Measurements from ENCODE around the gene ERO1A. TPM values are rescaled to one million over a fixed set of nuclear protein-coding genes. Genes with fewer than 3 reads are reported as not detected.
A peak's percentile ranks its signal among the peaks of the same experiment; 100 is the strongest.

The ERO1A gene
- total and polyA plus RNA-seq, 2 donors (not counting 1 experiment from before 2014, with no cell fraction given) = 12.2 to 29.7 TPM

DNA sequence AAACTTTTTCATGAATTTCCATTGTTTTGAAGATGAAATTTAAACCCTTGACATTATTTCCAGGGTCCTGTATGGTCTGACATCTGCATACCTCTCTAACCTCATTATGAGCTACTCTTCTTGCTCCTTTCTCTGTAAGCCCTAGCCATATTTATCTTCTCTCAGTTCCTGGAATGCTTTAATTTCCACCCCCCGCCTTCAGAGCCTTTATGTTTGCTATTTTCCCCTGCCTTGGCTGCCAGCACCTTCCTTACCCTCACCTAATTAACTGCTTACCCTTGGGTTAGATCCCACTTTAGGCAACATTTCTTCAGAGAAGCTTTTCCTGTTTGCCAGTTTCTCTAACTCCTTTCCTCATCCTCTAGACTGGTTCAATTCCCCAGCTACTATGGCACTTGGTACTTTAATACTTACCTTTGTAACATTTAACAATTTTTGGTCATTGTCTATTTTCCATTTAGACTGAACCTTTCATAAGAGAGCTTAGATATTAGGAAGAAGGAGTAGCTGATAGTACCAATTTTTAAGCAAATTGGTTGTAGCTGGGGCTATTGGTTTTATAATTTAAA is 40.6 kb upstream of the ERO1A start:
- TF ChIP-seq EZH2 (IDR thresholded peaks at IDR 0.05; ENCODE audit: borderline replicate concordance, insufficient read depth, low read depth, low read length, poor library complexity, severe bottlenecking) = no peak
- TF ChIP-seq, protein P1, sequence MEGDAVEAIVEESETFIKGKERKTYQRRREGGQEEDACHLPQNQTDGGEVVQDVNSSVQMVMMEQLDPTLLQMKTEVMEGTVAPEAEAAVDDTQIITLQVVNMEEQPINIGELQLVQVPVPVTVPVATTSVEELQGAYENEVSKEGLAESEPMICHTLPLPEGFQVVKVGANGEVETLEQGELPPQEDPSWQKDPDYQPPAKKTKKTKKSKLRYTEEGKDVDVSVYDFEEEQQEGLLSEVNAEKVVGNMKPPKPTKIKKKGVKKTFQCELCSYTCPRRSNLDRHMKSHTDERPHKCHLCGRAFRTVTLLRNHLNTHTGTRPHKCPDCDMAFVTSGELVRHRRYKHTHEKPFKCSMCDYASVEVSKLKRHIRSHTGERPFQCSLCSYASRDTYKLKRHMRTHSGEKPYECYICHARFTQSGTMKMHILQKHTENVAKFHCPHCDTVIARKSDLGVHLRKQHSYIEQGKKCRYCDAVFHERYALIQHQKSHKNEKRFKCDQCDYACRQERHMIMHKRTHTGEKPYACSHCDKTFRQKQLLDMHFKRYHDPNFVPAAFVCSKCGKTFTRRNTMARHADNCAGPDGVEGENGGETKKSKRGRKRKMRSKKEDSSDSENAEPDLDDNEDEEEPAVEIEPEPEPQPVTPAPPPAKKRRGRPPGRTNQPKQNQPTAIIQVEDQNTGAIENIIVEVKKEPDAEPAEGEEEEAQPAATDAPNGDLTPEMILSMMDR (IDR thresholded peaks at IDR 0.05) = no peak
- no peak overlapping the region for H3K27ac Mint-ChIP-seq
- POLR2A ChIA-PET = no interaction called here
- H3K4me3 Mint-ChIP-seq = no peak overlapping the region
- Histone ChIP-seq H2AFZ (ENCODE audit: insufficient read depth, low read depth, low read length, poor library complexity, severe bottlenecking) (no peak overlapping the region), H3K79me2 (ENCODE audit: control insufficient read depth, insufficient read depth, low read length) (peaks cover 97% of the 10 kb centered on the region), H3K27ac (ENCODE audit: low read length in 2 of 2) (peak overlapping the region in 1 of 2 donors; percentile 18), H3K9ac (ENCODE audit: low read length) (no peak overlapping the region), H3K4me2 (replicated peaks; ENCODE audit: low read depth, low read length, poor library complexity, severe bottlenecking) (no peak overlapping the region), H3K4me3 (ENCODE audit: control extremely low read depth in 1 of 5, extremely low read depth in 1 of 5, insufficient read depth in 1 of 5, low read depth in 2 of 5, low read length in 4 of 5) (no peak overlapping the region), H3K36me3 (replicated peaks in 1 of 2; ENCODE audit: control extremely low read depth in 1 of 2, control insufficient read depth in 1 of 2, extremely low read depth in 1 of 2, insufficient read depth in 2 of 2, low read length in 1 of 2) (peaks cover 6 to 19% of the 10 kb centered on the region in 2 experiments), H3K4me1 (ENCODE audit: control insufficient read depth in 2 of 2, insufficient read depth in 2 of 2, low read length in 2 of 2) (peaks cover 9 to 14% of the 10 kb centered on the region in 2 donors), H3K27me3 (replicated peaks in 1 of 4; ENCODE audit: control extremely low read depth in 1 of 4, control insufficient read depth in 3 of 4, insufficient read depth in 4 of 4, low read length in 3 of 4) (no peaks in the 10 kb centered on the region), H3K9me3 (ENCODE audit: control extremely low read depth in 1 of 3, control insufficient read depth in 2 of 3, insufficient read depth in 1 of 3, low read length in 2 of 3) (no peaks in the 10 kb centered on the region), H4K20me1 (ENCODE audit: control insufficient read depth, insufficient read depth, low read length, poor library complexity, severe bottlenecking) (peaks cover 6% of the 10 kb centered on the region)
- CTCF ChIA-PET = no interaction called here
- ATAC-seq (ENCODE audit: low read depth) = no peak
- intact Hi-C loops (cut with micrococcal nuclease) = no loop called here
- peaks cover 48% of the 10 kb centered on the region for H3K4me1 Mint-ChIP-seq
- H3K27me3 Mint-ChIP-seq = no peaks in the 10 kb centered on the region
- WGBS (ENCODE audit: insufficient coverage) = 78% methylated on average over 1 of the region's 1 CpG
- no peaks in the 10 kb centered on the region for H3K9me3 Mint-ChIP-seq (ENCODE audit: insufficient read depth)
- DNase-seq = no peak

DNA sequence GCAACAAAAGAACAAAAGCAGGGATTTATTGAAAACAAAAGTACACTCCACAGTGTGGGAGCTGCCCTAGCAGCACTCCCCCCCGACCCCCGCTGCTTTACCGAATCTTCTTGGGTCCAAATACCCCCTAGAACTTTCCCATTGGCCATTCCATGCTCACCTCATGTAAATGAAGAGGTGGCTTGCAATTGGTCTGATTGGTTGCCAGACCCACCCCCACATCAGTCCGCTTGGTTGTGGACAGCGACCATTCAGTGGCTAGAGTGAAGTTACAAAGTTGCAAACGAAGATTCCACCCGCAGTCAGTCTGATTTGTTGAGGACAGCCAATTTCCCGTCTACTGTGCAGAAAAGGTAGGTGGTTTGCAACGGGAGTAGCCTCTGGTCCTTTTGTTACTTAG is 38.5 kb upstream of the ERO1A start:
- no peak overlapping the region for H3K9ac ChIP-seq (ENCODE audit: low read length)
- ChIA-PET CTCF (interaction anchor here (1.3 kb wide), 1 partner anchor 11 kb away, joined by 4 read pairs; no protein-coding TSS in a partner anchor), POLR2A (no interaction called here)
- ATAC-seq (ENCODE audit: low read depth) (no peak), DNase-seq (no peak)
- peaks cover 54% of the 10 kb centered on the region for H3K4me1 Mint-ChIP-seq
- peaks cover 14 to 15% of the 10 kb centered on the region in 2 donors for H3K4me1 ChIP-seq (ENCODE audit: control insufficient read depth in 2 of 2, insufficient read depth in 2 of 2, low read length in 2 of 2)
- H3K79me2 ChIP-seq (ENCODE audit: control insufficient read depth, insufficient read depth, low read length) = peaks cover 89% of the 10 kb centered on the region
- no peak overlapping the region for H2AFZ ChIP-seq (ENCODE audit: insufficient read depth, low read depth, low read length, poor library complexity, severe bottlenecking)
- H3K27ac ChIP-seq (ENCODE audit: low read length in 2 of 2) = no peak overlapping the region
- H3K4me3 Mint-ChIP-seq = no peak overlapping the region
- no peaks in the 10 kb centered on the region for H3K27me3 ChIP-seq (replicated peaks in 1 of 4; ENCODE audit: control extremely low read depth in 1 of 4, control insufficient read depth in 3 of 4, insufficient read depth in 4 of 4, low read length in 3 of 4)
- TF ChIP-seq, protein P1 (IDR thresholded peaks at IDR 0.05) = no peak
- TF ChIP-seq EZH2 (IDR thresholded peaks at IDR 0.05; ENCODE audit: borderline replicate concordance, insufficient read depth, low read depth, low read length, poor library complexity, severe bottlenecking) = no peak
- H4K20me1 ChIP-seq (ENCODE audit: control insufficient read depth, insufficient read depth, low read length, poor library complexity, severe bottlenecking) = peaks cover 6% of the 10 kb centered on the region
- H3K4me2 ChIP-seq (replicated peaks; ENCODE audit: low read depth, low read length, poor library complexity, severe bottlenecking) = no peak overlapping the region
- no peaks in the 10 kb centered on the region for H3K27me3 Mint-ChIP-seq
- no peak overlapping the region for H3K27ac Mint-ChIP-seq
- peaks cover 6 to 19% of the 10 kb centered on the region in 2 experiments for H3K36me3 ChIP-seq (replicated peaks in 1 of 2; ENCODE audit: control extremely low read depth in 1 of 2, control insufficient read depth in 1 of 2, extremely low read depth in 1 of 2, insufficient read depth in 2 of 2, low read length in 1 of 2)
- intact Hi-C loops (cut with micrococcal nuclease) = loop anchor here (5.0 kb wide), 1 partner anchor 37 kb away; the partner anchor contains the start of gene ERO1A
- WGBS (ENCODE audit: insufficient coverage) = 95% methylated on average over 4 of the region's 9 CpGs
- H3K9me3 ChIP-seq (ENCODE audit: control extremely low read depth in 1 of 3, control insufficient read depth in 2 of 3, insufficient read depth in 1 of 3, low read length in 2 of 3) = no peaks in the 10 kb centered on the region
- H3K4me3 ChIP-seq (ENCODE audit: control extremely low read depth in 1 of 5, extremely low read depth in 1 of 5, insufficient read depth in 1 of 5, low read depth in 2 of 5, low read length in 4 of 5) = no peak overlapping the region
- H3K9me3 Mint-ChIP-seq (ENCODE audit: insufficient read depth) = no peaks in the 10 kb centered on the region

Data from B cell (primary cell).